H1 (cell line): ENCODE results near the gene FBXO21. TPM values are rescaled to one million over a fixed set of nuclear protein-coding genes. Genes with fewer than 3 reads are reported as not detected.

Experiments used
- CTCF ChIA-PET: fragments of 300-600 bp; sonication (Branson Sonifier 250); formaldehyde crosslinking; loops from one replicate; lab custom pipeline; 2021; ENCODE audit not compliant: partially characterized antibody; lab: Charles Lee
- POLR2A ChIA-PET: fragments of 300-600 bp; sonication (Branson Sonifier 250); formaldehyde crosslinking; loops from one replicate; lab custom pipeline; 2021; ENCODE audit warnings: inconsistent platforms; ENCODE audit not compliant: partially characterized antibody; lab: Charles Lee
- DNase-seq, 2 experiments: peaks; one replicate each; pipeline versions ENCODE4 v3.0.0 to v3.0.0-alpha.2; 2010 to 2022; ENCODE audit warnings: low spot score in 2 of 2, low read depth in 1 of 2, mixed read lengths in 1 of 2
- FAIRE-seq: peaks from 2 replicates; lab custom pipeline; 2011; peaks lifted over from hg19 to GRCh38; lab: Jason Lieb, UNC
- H2AFZ ChIP-seq: 2 replicates; pipeline ENCODE4 v1.8.1; 2012; ENCODE audit warnings: low read length, inconsistent platforms
- H2AK5ac ChIP-seq: 2 replicates; pipeline ENCODE4 v1.6.1; 2013; ENCODE audit warnings: low read depth, low read length
- H2BK120ac ChIP-seq: replicated peaks from 2 replicates; pipeline ENCODE3; 2013; ENCODE audit warnings: low read depth, low read length, inconsistent platforms
- H2BK12ac ChIP-seq: 2 replicates; pipeline ENCODE4 v1.6.1; 2013; ENCODE audit warnings: low read depth, low read length
- H2BK15ac ChIP-seq: 2 replicates; pipeline ENCODE4 v1.6.1; 2013; ENCODE audit warnings: low read length
- H2BK20ac ChIP-seq: 2 replicates; pipeline ENCODE4 v1.6.1; 2013; ENCODE audit warnings: low read length
- H2BK5ac ChIP-seq: 2 replicates; pipeline ENCODE4 v1.6.1; 2013; ENCODE audit warnings: low read depth, low read length
- H3K14ac ChIP-seq: 2 replicates; pipeline ENCODE4 v1.6.1; 2013; ENCODE audit warnings: inconsistent platforms; ENCODE audit not compliant: insufficient read length
- H3K18ac ChIP-seq: 2 replicates; pipeline ENCODE4 v1.6.1; 2013; ENCODE audit warnings: low read length; ENCODE audit errors: extremely low read depth
- H3K23ac ChIP-seq: 2 replicates; pipeline ENCODE4 v1.6.1; 2013; ENCODE audit warnings: inconsistent platforms; ENCODE audit not compliant: insufficient read length
- H3K23me2 ChIP-seq: 2 replicates; pipeline ENCODE4 v1.6.1; 2013; ENCODE audit warnings: low read depth, low read length
- H3K27ac ChIP-seq: 2 replicates; pipeline ENCODE4 v1.6.1; 2011; ENCODE audit warnings: low read depth, low read length, inconsistent platforms
- H3K27me3 ChIP-seq, 4 experiments: replicated peaks in 1 of 4; 1 replicate in 1 of 4; 2 replicates in 3 of 4; pipeline versions ENCODE4 v1.6.1 to v1.8.1; 2011 to 2013; ENCODE audit warnings: low read length in 3 of 4, mild to moderate bottlenecking in 3 of 4, inconsistent platforms in 2 of 4, mixed read lengths in 2 of 4, moderate library complexity in 1 of 4; ENCODE audit not compliant: control insufficient read depth in 3 of 4, insufficient read depth in 3 of 4; ENCODE audit errors: extremely low read depth in 1 of 4
- H3K36me3 ChIP-seq, 4 experiments: 2 replicates each; pipeline versions ENCODE4 v1.6.1 to v1.8.1; 2011 to 2013; ENCODE audit warnings: mild to moderate bottlenecking in 4 of 4, low read length in 3 of 4, moderate library complexity in 2 of 4, control low read depth in 1 of 4, inconsistent platforms in 1 of 4; ENCODE audit not compliant: insufficient read depth in 4 of 4, control insufficient read depth in 2 of 4
- H3K4ac ChIP-seq: replicated peaks from 2 replicates; pipeline ENCODE3; 2013; ENCODE audit warnings: low read length, low read depth, mixed read lengths, inconsistent platforms; ENCODE audit not compliant: insufficient read length
- H3K4me1 ChIP-seq, 4 experiments: replicated peaks in 1 of 4; 1 replicate in 1 of 4; 2 replicates in 3 of 4; pipeline versions ENCODE4 v1.6.1 to v1.8.1; 2011 to 2013; ENCODE audit warnings: low read length in 3 of 4, inconsistent platforms in 2 of 4, mixed read lengths in 1 of 4; ENCODE audit not compliant: insufficient read depth in 4 of 4, control insufficient read depth in 3 of 4
- H3K4me2 ChIP-seq, 2 experiments: 2 replicates each; pipeline versions ENCODE4 v1.6.1 to v1.8.1; 2011 to 2013; ENCODE audit warnings: low read depth in 2 of 2, low read length in 2 of 2, control low read depth in 1 of 2, inconsistent platforms in 1 of 2, mild to moderate bottlenecking in 1 of 2; ENCODE audit not compliant: insufficient read depth in 1 of 2
- H3K4me3 ChIP-seq, 4 experiments: fragments of 200-600, 300-600 bp in 1 of 4; sonication (generic), shearing (Covaris generic), sonication (Bioruptor Twin) in 1 of 4; 2 replicates each; pipeline versions ENCODE4 v1.5.1 to v1.8.1; 2011 to 2016; ENCODE audit warnings: low read length in 4 of 4, low read depth in 3 of 4, control low read depth in 2 of 4, inconsistent platforms in 2 of 4, mild to moderate bottlenecking in 2 of 4, mixed read lengths in 1 of 4, moderate library complexity in 1 of 4; ENCODE audit not compliant: insufficient read depth in 2 of 4; ENCODE audit errors: extremely low read depth in 1 of 4
- H3K56ac ChIP-seq: replicated peaks from 2 replicates; pipeline ENCODE3; 2013; ENCODE audit warnings: low read depth, mild to moderate bottlenecking, mixed read lengths, low read length, inconsistent platforms; ENCODE audit not compliant: insufficient read length
- H3K79me1 ChIP-seq: 2 replicates; pipeline ENCODE4 v1.6.1; 2013; ENCODE audit warnings: low read depth, low read length, control low read depth
- H3K79me2 ChIP-seq, 2 experiments: 2 replicates each; pipeline versions ENCODE4 v1.6.1 to v1.8.1; 2012 to 2013; ENCODE audit warnings: low read length in 2 of 2, mild to moderate bottlenecking in 2 of 2, inconsistent platforms in 1 of 2; ENCODE audit not compliant: insufficient read depth in 2 of 2, control insufficient read depth in 1 of 2
- H3K9ac ChIP-seq, 4 experiments: replicated peaks in 1 of 4; 1 replicate in 1 of 4; 2 replicates in 3 of 4; pipeline versions ENCODE4 v1.6.1 to v1.8.1; 2011 to 2013; ENCODE audit warnings: low read depth in 3 of 4, low read length in 3 of 4, control low read depth in 2 of 4, mild to moderate bottlenecking in 2 of 4, moderate library complexity in 2 of 4, inconsistent platforms in 1 of 4; ENCODE audit errors: extremely low read depth in 1 of 4
- H3K9me3 ChIP-seq, 2 experiments: 2 replicates each; pipeline versions ENCODE4 v1.6.1 to v1.8.1; 2012 to 2013; ENCODE audit warnings: mild to moderate bottlenecking in 2 of 2, moderate library complexity in 2 of 2, control low read depth in 1 of 2, inconsistent platforms in 1 of 2, low read depth in 1 of 2, low read length in 1 of 2, mixed read lengths in 1 of 2; ENCODE audit not compliant: insufficient read depth in 2 of 2
- H4K20me1 ChIP-seq, 2 experiments: replicated peaks in 1 of 2; 2 replicates each; pipeline versions ENCODE3 to v1.8.1; 2011 to 2013; ENCODE audit warnings: inconsistent platforms in 2 of 2, low read length in 2 of 2, mild to moderate bottlenecking in 1 of 2; ENCODE audit not compliant: insufficient read depth in 2 of 2, control insufficient read depth in 1 of 2
- H4K5ac ChIP-seq: 2 replicates; pipeline ENCODE4 v1.6.1; 2013; ENCODE audit warnings: low read length, low read depth, mixed read lengths, inconsistent platforms; ENCODE audit not compliant: insufficient read length
- H4K8ac ChIP-seq: 2 replicates; pipeline ENCODE4 v1.8.0; 2013; ENCODE audit warnings: mild to moderate bottlenecking, moderate library complexity, low read length, inconsistent platforms; ENCODE audit not compliant: insufficient read depth; ENCODE audit errors: extremely low read depth
- H4K91ac ChIP-seq: replicated peaks from 2 replicates; pipeline ENCODE3; 2013; ENCODE audit warnings: low read length, mixed read lengths, inconsistent platforms; ENCODE audit not compliant: insufficient read length
- HDAC2 ChIP-seq, 2 experiments: fragments of 300-600 bp in 1 of 2; sonication (generic) in 1 of 2; IDR thresholded peaks; 2 replicates each; pipeline ENCODE4 v1.6.1; 2011 to 2012; ENCODE audit warnings: low read depth in 2 of 2, low read length in 2 of 2, mild to moderate bottlenecking in 2 of 2, moderate library complexity in 2 of 2, borderline replicate concordance in 1 of 2, inconsistent platforms in 1 of 2
- JUND ChIP-seq: IDR thresholded peaks from 2 replicates; pipeline ENCODE4 v1.6.1; 2011; ENCODE audit warnings: mild to moderate bottlenecking, improper control_type of control experiment, low read length
- RAD21 ChIP-seq, 2 experiments: IDR thresholded peaks in 1 of 2; conservative IDR thresholded peaks in 1 of 2; 2 replicates each; pipeline ENCODE4 v1.6.1; 2011; ENCODE audit warnings: low read depth in 2 of 2, low read length in 2 of 2, improper control_type of control experiment in 1 of 2, inconsistent platforms in 1 of 2, mild to moderate bottlenecking in 1 of 2, moderate library complexity in 1 of 2
- WGBS, 2 experiments: shearing (Covaris generic) in 1 of 2; methylation state at CpG; one replicate each; pipeline versions ENCODE4 v1.1.6 to v1.1.7; 2013 to 2015; ENCODE audit warnings: low lambda C conversion rate in 2 of 2, mixed read lengths in 2 of 2, inconsistent platforms in 1 of 2, low coverage in 1 of 2, missing lambda C conversion rate in 1 of 2; ENCODE audit not compliant: insufficient replicate concordance in 2 of 2, insufficient coverage in 1 of 2, insufficient read length in 1 of 2; ENCODE audit errors: extremely low coverage in 1 of 2, missing lambda C conversion rate in 1 of 2; 5-methylcytosine and 5-hydroxymethylcytosine counted together
- polyA plus RNA-seq, 7 experiments: library from polyadenylated mRNA; depleted of rRNA in 3 of 7; stranded (reverse) in 5 of 7; unstranded in 2 of 7; fragments of >200 nt in 5 of 7; fragments of 200-250 nt in 2 of 7; gene quantifications; 1 replicate in 5 of 7; 2 replicates in 1 of 7; 4 replicates in 1 of 7; pipeline versions ENCODE4 v1.2.1 to v1.2.3, GENCODE V29; 2011 to 2013; ENCODE audit warnings: missing spikeins in 2 of 7, mixed read lengths in 2 of 7
- total RNA-seq: library from RNA; stranded (reverse); fragmentation: NEBNext Ultra II Directional; extraction: Animal tissue kit (Norgen Biotek cat#: 25700); gene quantifications from 2 replicates; pipeline ENCODE4 v1.2.1, GENCODE V29; 2021
- TF ChIP-seq, protein P1 (sequence below), 3 experiments: IDR thresholded peaks; 1 replicate in 2 of 3; 2 replicates in 1 of 3; pipeline versions ENCODE4 v1.5.1 to v1.6.1; 2011; ENCODE audit warnings: low read length in 3 of 3, mild to moderate bottlenecking in 3 of 3, inconsistent platforms in 2 of 3, low read depth in 1 of 3, moderate library complexity in 1 of 3; ENCODE audit not compliant: insufficient read depth in 1 of 3; ENCODE audit errors: control extremely low read depth in 1 of 3
- TF ChIP-seq, protein P2 (sequence below): IDR thresholded peaks from 2 replicates; pipeline ENCODE4 v1.6.1; 2012; ENCODE audit warnings: inconsistent platforms

FBXO21 gene
- total and polyA plus RNA-seq, 2 of the 8 experiments (the other 6 are each of a cell fraction or from before 2014, with no cell fraction given): 57.0 to 80.6 TPM

DNA sequence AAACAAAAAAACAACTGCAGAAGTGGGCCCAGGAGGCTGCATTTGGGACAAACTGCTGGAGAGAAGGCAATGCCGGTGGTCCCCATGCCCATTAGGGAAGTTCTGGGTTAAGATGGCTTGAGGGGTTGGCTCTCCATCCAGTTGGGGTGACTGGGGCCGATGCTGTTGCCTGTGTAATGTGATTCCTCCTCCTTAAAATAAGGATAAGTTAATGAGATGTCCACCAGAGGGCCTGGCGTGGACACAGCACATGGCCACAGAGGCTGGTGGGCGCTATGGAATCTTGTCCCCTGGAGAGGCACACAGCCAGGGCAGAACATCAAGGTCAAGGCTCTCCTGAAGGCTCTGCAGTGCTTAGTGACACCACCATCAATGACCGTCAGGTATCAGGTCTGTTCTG is 90.0 kb downstream of the FBXO21 start:
- peaks cover 0 to 5% (median 1%) of the 10 kb centered on the region in 4 experiments; a peak in 3 of 7 replicates for H3K4me1 ChIP-seq
- no peak overlapping the region; a peak in 1 of 4 replicates for H3K4me2 ChIP-seq
- H3K4ac ChIP-seq: no peak overlapping the region
- H3K79me1 ChIP-seq: no peaks in the 10 kb centered on the region
- H3K14ac ChIP-seq: no peak overlapping the region
- H2BK15ac ChIP-seq: 0 out of 2 replicates have a peak overlapping the region, but pooled peaks have one; percentile 65
- FAIRE-seq (no peak), DNase-seq (no peak)
- no peak overlapping the region for H4K8ac ChIP-seq
- H2AFZ ChIP-seq: no peak overlapping the region
- TF ChIP-seq, protein P1, sequence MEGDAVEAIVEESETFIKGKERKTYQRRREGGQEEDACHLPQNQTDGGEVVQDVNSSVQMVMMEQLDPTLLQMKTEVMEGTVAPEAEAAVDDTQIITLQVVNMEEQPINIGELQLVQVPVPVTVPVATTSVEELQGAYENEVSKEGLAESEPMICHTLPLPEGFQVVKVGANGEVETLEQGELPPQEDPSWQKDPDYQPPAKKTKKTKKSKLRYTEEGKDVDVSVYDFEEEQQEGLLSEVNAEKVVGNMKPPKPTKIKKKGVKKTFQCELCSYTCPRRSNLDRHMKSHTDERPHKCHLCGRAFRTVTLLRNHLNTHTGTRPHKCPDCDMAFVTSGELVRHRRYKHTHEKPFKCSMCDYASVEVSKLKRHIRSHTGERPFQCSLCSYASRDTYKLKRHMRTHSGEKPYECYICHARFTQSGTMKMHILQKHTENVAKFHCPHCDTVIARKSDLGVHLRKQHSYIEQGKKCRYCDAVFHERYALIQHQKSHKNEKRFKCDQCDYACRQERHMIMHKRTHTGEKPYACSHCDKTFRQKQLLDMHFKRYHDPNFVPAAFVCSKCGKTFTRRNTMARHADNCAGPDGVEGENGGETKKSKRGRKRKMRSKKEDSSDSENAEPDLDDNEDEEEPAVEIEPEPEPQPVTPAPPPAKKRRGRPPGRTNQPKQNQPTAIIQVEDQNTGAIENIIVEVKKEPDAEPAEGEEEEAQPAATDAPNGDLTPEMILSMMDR (IDR thresholded peaks at IDR 0.05; ENCODE audit: control extremely low read depth in 1 of 3, insufficient read depth in 1 of 3, low read depth in 1 of 3, low read length in 3 of 3): peak in 2 of 3 experiments; percentile 49 to 52; a peak in 3 of 4 replicates
- TF ChIP-seq HDAC2 (IDR thresholded peaks at IDR 0.05; ENCODE audit: borderline replicate concordance in 1 of 2, low read depth in 2 of 2, low read length in 2 of 2): peak in 1 of 2 experiments; percentile 61; a peak in 1 of 4 replicates
- TF ChIP-seq, protein P2, sequence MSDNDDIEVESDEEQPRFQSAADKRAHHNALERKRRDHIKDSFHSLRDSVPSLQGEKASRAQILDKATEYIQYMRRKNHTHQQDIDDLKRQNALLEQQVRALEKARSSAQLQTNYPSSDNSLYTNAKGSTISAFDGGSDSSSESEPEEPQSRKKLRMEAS: peak; percentile 68
- TF ChIP-seq RAD21 (IDR thresholded peaks at IDR 0.05 in 1 of 2, conservative IDR thresholded peaks at IDR 0.05 in 1 of 2; ENCODE audit: low read depth in 2 of 2, low read length in 2 of 2): peak in 1 of 2 experiments; percentile 36; a peak in 2 of 4 replicates
- TF ChIP-seq JUND: no peak
- CTCF ChIA-PET: interaction anchor here (0.6 to 2.3 kb wide), 10 partner anchors 11 to 82 kb away, joined by 3 to 16 read pairs (median 4); no protein-coding TSS in a partner anchor
- no peak overlapping the region for H3K23ac ChIP-seq
- 68% methylated on average over 5 of the region's 5 CpGs; no CpG with 5 or more reads in 1 of the 2 experiments for WGBS, 2 experiments
- no peak overlapping the region for H3K56ac ChIP-seq
- no peak overlapping the region for H2AK5ac ChIP-seq
- no peak overlapping the region for H3K18ac ChIP-seq
- no peaks in the 10 kb centered on the region for H3K36me3 ChIP-seq
- H3K4me3 ChIP-seq: no peak overlapping the region
- no peak overlapping the region for H4K5ac ChIP-seq
- H2BK12ac ChIP-seq: no peak overlapping the region
- no peaks in the 10 kb centered on the region for H3K79me2 ChIP-seq
- H2BK20ac ChIP-seq: no peak overlapping the region
- no peaks in the 10 kb centered on the region for H3K9me3 ChIP-seq
- no peak overlapping the region for H2BK120ac ChIP-seq
- no peaks in the 10 kb centered on the region for H4K20me1 ChIP-seq
- peaks cover 7% of the 10 kb centered on the region; the same call in 1 of the 2 replicates for H3K23me2 ChIP-seq
- H4K91ac ChIP-seq: no peak overlapping the region
- H3K27me3 ChIP-seq: peaks cover 5 to 15% (median 10%) of the 10 kb centered on the region in 4 experiments
- H3K27ac ChIP-seq: no peak overlapping the region
- POLR2A ChIA-PET: interaction anchor here (1.8 kb wide), 1 partner anchor 12 kb away, joined by 4 read pairs; no protein-coding TSS in a partner anchor
- H2BK5ac ChIP-seq: no peak overlapping the region
- H3K9ac ChIP-seq: no peak overlapping the region
